GM23248 (cell line): ENCODE results near the gene ST3GAL3. TPM values are rescaled to one million over a fixed set of nuclear protein-coding genes. Genes with fewer than 3 reads are reported as not detected.

Experiments used
- DNase-seq: peaks from one replicate; pipeline ENCODE4 v3.0.0-alpha.2; 2015
- H2AFZ ChIP-seq: fragments of 200-600 bp; sonication (generic); 2 replicates; pipeline ENCODE4 v1.6.1; 2016; ENCODE audit warnings: antibody characterized with exemption
- H3F3A ChIP-seq: fragments of 200-600 bp; sonication (generic); 2 replicates; pipeline ENCODE4 v1.6.1; 2016; ENCODE audit warnings: mild to moderate bottlenecking, antibody characterized with exemption, mixed run types; ENCODE audit not compliant: insufficient read depth
- H3K27ac ChIP-seq: fragments of 200-600 bp; sonication (generic); 2 replicates; pipeline ENCODE4 v1.5.1; 2016; ENCODE audit warnings: mild to moderate bottlenecking
- H3K27me3 ChIP-seq: fragments of 200-600 bp; sonication (generic); replicated peaks from 2 replicates; pipeline ENCODE4 v1.6.1; 2016; ENCODE audit warnings: mild to moderate bottlenecking; ENCODE audit not compliant: insufficient read depth
- H3K36me3 ChIP-seq: fragments of 200-600 bp; sonication (generic); 2 replicates; pipeline ENCODE4 v1.6.1; 2016; ENCODE audit warnings: low read depth, mild to moderate bottlenecking
- H3K4me1 ChIP-seq: fragments of 200-600 bp; sonication (generic); 2 replicates; pipeline ENCODE4 v1.6.1; 2016; ENCODE audit warnings: mild to moderate bottlenecking; ENCODE audit not compliant: insufficient read depth
- H3K4me2 ChIP-seq: fragments of 200-600 bp; sonication (generic); one replicate; pipeline ENCODE4 v1.6.1; 2016; ENCODE audit warnings: mild to moderate bottlenecking; ENCODE audit not compliant: unreplicated experiment
- H3K4me3 ChIP-seq: fragments of 200-600 bp; sonication (generic); 2 replicates; pipeline ENCODE4 v1.5.1; 2016; ENCODE audit warnings: mild to moderate bottlenecking
- H3K79me2 ChIP-seq: fragments of 200-600 bp; sonication (generic); 2 replicates; pipeline ENCODE4 v1.6.1; 2016; ENCODE audit warnings: mild to moderate bottlenecking; ENCODE audit not compliant: insufficient read depth
- H3K9ac ChIP-seq: fragments of 200-600 bp; sonication (generic); 2 replicates; pipeline ENCODE4 v1.6.1; 2016; ENCODE audit warnings: mild to moderate bottlenecking
- H3K9me2 ChIP-seq: fragments of 200-600 bp; sonication (generic); 2 replicates; pipeline ENCODE4 v1.6.1; 2016; ENCODE audit warnings: mixed run types, mild to moderate bottlenecking, moderate library complexity; ENCODE audit not compliant: insufficient read depth
- H3K9me3 ChIP-seq: fragments of 200-600 bp; sonication (generic); one replicate; pipeline ENCODE4 v1.6.1; 2017; ENCODE audit warnings: low read depth
- H4K20me1 ChIP-seq: fragments of 200-600 bp; sonication (generic); 2 replicates; pipeline ENCODE4 v1.6.0; 2016; ENCODE audit not compliant: insufficient read depth
- EZH2 ChIP-seq: fragments of 200-600 bp; sonication (generic); IDR thresholded peaks from 2 replicates; pipeline ENCODE4 v1.6.1; 2018; ENCODE audit warnings: antibody characterized with exemption, mild to moderate bottlenecking; ENCODE audit not compliant: insufficient read depth, poor library complexity, severe bottlenecking
- EZH2phosphoT487 ChIP-seq: fragments of 200-600 bp; sonication (generic); IDR thresholded peaks from 2 replicates; pipeline ENCODE4 v1.6.1; 2018; ENCODE audit warnings: antibody characterized with exemption, moderate library complexity, mild to moderate bottlenecking, low read depth; ENCODE audit not compliant: insufficient read depth
- WGBS, 2 experiments: methylation state at CpG; one replicate each; pipeline ENCODE4 v1.1.6; 2015 to 2017; ENCODE audit warnings: low lambda C conversion rate in 2 of 2, low coverage in 1 of 2; ENCODE audit errors: missing lambda C conversion rate in 2 of 2; 5-methylcytosine and 5-hydroxymethylcytosine counted together
- in situ Hi-C: fragments of 300-500 bp; cut with MboI; formaldehyde crosslinking; loops from 2 replicates; pipeline ENCODE4 v1.15.0; 2020
- polyA plus RNA-seq: library from polyadenylated mRNA; unstranded; fragments of >200 nt; fragmentation: Nextera tagmentation; extraction: Ambion mirVana; gene quantifications from 2 replicates; pipeline ENCODE4 v1.2.1, GENCODE V29; 2016
- total RNA-seq: library from RNA; depleted of rRNA; stranded (reverse); fragments of >200 nt; shearing (Covaris generic); gene quantifications from 2 replicates; pipeline ENCODE4 v1.2.3, GENCODE V29; 2014

ST3GAL3 gene
- total and polyA plus RNA-seq, 2 experiments from 2014 or later, result 9.7 to 13.8 TPM

- Histone ChIP-seq H3K27me3 (no peaks in the 10 kb centered on the region), H3K27ac (no peak overlapping the region), H2AFZ (no peak overlapping the region), H3K4me1 (no peaks in the 10 kb centered on the region), H3K36me3 (no peaks in the 10 kb centered on the region), H3K4me3 (no peak overlapping the region), H3F3A (no peaks in the 10 kb centered on the region), H3K4me2 (no peak overlapping the region), H3K79me2 (no peaks in the 10 kb centered on the region), H4K20me1 (no peaks in the 10 kb centered on the region), H3K9me2 (no peaks in the 10 kb centered on the region), H3K9me3 (no peaks in the 10 kb centered on the region), H3K9ac (no peak overlapping the region)
- TF ChIP-seq EZH2 (no peak), EZH2phosphoT487 (no peak)
- in situ Hi-C loops, result no loop called here
- 96 to 100% methylated on average over 2 of the region's 2 CpGs for WGBS, 2 experiments
- no peak for DNase-seq
Measured at GRCh38 chr1:43809097-43809673, 101.8 kb downstream of the ST3GAL3 start.

GRCh38 chr1:43812579-43812978 lies 105.2 kb downstream of the ST3GAL3 start:
- Histone ChIP-seq H3K4me2 (no peak overlapping the region), H3K4me1 (no peaks in the 10 kb centered on the region), H3K27me3 (no peaks in the 10 kb centered on the region), H3K9me3 (no peaks in the 10 kb centered on the region), H4K20me1 (no peaks in the 10 kb centered on the region), H3K79me2 (no peaks in the 10 kb centered on the region), H3F3A (no peaks in the 10 kb centered on the region), H3K9me2 (no peaks in the 10 kb centered on the region), H3K27ac (no peak overlapping the region), H3K9ac (no peak overlapping the region), H3K36me3 (no peaks in the 10 kb centered on the region), H2AFZ (no peak overlapping the region), H3K4me3 (no peak overlapping the region)
- 96 to 99% methylated on average over 3 of the region's 3 CpGs for WGBS, 2 experiments
- DNase-seq, result no peak
- in situ Hi-C loops, result no loop called here
- TF ChIP-seq EZH2phosphoT487 (no peak), EZH2 (no peak)

DNA sequence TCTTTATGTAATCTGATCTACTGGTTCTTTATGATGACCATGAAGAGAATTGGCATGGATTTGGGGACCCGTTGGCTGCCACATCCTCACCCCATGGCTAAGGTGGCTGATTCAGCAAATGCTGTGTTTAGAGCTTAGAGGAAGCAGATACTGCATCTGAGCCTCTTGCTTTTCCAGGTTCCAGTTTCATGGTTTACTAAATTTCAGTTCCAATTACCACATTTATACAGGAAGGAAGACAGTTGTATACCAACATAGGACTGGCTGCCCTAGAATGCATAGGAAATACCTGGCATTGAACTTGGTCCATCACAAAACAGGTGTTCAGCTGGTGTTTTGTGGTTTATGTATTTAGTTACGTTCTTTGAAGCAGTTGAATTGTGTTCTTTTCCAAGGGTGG lies 107.1 kb downstream of the ST3GAL3 start:
- Histone ChIP-seq H3K79me2 (no peaks in the 10 kb centered on the region), H3K27me3 (no peaks in the 10 kb centered on the region), H4K20me1 (no peaks in the 10 kb centered on the region), H3K9me2 (no peaks in the 10 kb centered on the region), H3K4me3 (no peak overlapping the region), H3K27ac (no peak overlapping the region), H2AFZ (no peak overlapping the region), H3F3A (no peaks in the 10 kb centered on the region), H3K4me1 (no peaks in the 10 kb centered on the region), H3K36me3 (peaks cover 14% of the 10 kb centered on the region), H3K4me2 (no peak overlapping the region), H3K9me3 (no peaks in the 10 kb centered on the region), H3K9ac (no peak overlapping the region)
- 73 to 85% methylated on average over 2 of the region's 2 CpGs for WGBS, 2 experiments
- TF ChIP-seq EZH2 (no peak), EZH2phosphoT487 (no peak)
- DNase-seq, result no peak
- in situ Hi-C loops, result no loop called here

DNA sequence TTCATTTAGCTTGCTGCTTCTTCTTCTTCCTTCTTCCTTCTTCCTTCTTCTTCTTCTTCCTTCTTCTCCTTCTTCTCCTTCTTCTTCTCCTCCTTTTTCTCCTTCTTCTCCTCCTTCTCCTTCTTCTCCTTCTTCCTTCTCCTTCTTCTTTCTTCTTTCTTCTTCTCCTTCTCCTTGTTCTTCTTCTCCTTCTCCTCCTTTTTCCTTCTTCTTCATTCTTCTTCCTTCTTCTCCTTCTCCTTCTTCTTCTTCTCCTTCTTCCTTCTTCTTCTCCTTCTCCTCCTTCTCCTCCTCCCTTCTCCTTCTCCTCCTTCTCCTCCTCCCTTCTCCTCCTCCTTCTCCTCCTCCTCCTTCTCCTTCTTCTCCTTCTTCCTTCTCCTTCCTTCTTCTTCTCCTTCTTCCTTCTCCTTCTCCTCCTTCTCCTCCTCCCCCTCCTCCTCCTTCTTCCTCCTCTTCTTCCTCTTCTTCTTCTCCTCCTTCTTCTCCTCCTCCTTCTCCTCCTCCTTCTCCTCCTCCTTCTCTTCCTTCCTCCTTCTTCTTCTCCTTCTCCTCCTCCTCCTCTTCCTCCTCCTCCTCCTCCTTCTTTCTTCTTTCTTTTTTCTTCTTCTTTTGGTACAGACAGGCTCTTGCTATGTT lies 110.1 kb downstream of the ST3GAL3 start:
- Histone ChIP-seq H3K79me2 (no peaks in the 10 kb centered on the region), H3K4me3 (no peak overlapping the region), H3K27ac (no peak overlapping the region), H4K20me1 (no peaks in the 10 kb centered on the region), H3K27me3 (no peaks in the 10 kb centered on the region), H3K36me3 (peaks cover 23% of the 10 kb centered on the region), H3K9me3 (no peaks in the 10 kb centered on the region), H3K4me2 (no peak overlapping the region), H2AFZ (no peak overlapping the region), H3F3A (peaks cover 8% of the 10 kb centered on the region; the same call in 1 of the 2 replicates), H3K4me1 (peaks cover 14% of the 10 kb centered on the region), H3K9me2 (no peaks in the 10 kb centered on the region), H3K9ac (no peak overlapping the region)
- no peak for TF ChIP-seq EZH2
- no peak for TF ChIP-seq EZH2phosphoT487
- in situ Hi-C loops, result no loop called here
- DNase-seq, result no peak
